IMR-90 (cell line): ENCODE results near the gene PTX4. TPM values are rescaled to one million over a fixed set of nuclear protein-coding genes. Genes with fewer than 3 reads are reported as not detected.

ENCODE experiments used
- ATAC-seq: fragments of 200-7000 bp; cut with Tn5 transposase; 2 replicates; pipeline ENCODE4 v1.9.1; 2020; ENCODE audit warnings: low read depth, mild to moderate bottlenecking, moderate library complexity
- BruUV-seq: library from RNA; stranded (reverse); fragments of 400-500 nt; replicated peaks from 2 replicates; lab custom pipeline; 2021; lab: Mats Ljungman, UMichigan
- CTCF ChIA-PET: fragments of 300-600 bp; formaldehyde crosslinking; extraction: SDS; loops from one replicate; lab custom pipeline; 2021; ENCODE audit warnings: antibody characterized with exemption; lab: Yijun Ruan, JAX
- POLR2A ChIA-PET: fragments of 300-600 bp; sonication (Branson Sonifier 250); formaldehyde crosslinking; loops from one replicate; lab custom pipeline; 2022; ENCODE audit warnings: antibody characterized with exemption; ENCODE audit not compliant: unreplicated experiment; lab: Charles Lee
- DNase-seq: peaks from one replicate; pipeline ENCODE4 v3.0.0; 2013
- H2AFZ ChIP-seq: replicated peaks from 2 replicates; pipeline ENCODE3; 2013; ENCODE audit warnings: low read length, mild to moderate bottlenecking; ENCODE audit not compliant: poor library complexity
- H2AK5ac ChIP-seq: 2 replicates; pipeline ENCODE4 v1.6.1; 2013; ENCODE audit warnings: low read depth, low read length, inconsistent platforms
- H2AK9ac ChIP-seq: replicated peaks from 2 replicates; pipeline ENCODE3; 2013; ENCODE audit warnings: mild to moderate bottlenecking, low read depth, low read length, moderate library complexity; ENCODE audit not compliant: poor library complexity
- H2BK120ac ChIP-seq: 2 replicates; pipeline ENCODE4 v1.6.1; 2013; ENCODE audit warnings: low read depth, low read length, inconsistent platforms
- H2BK15ac ChIP-seq: 3 replicates; pipeline ENCODE4 v1.6.1; 2013; ENCODE audit warnings: low read depth, low read length, inconsistent platforms
- H2BK20ac ChIP-seq: 2 replicates; pipeline ENCODE4 v1.6.1; 2013; ENCODE audit warnings: low read depth, mild to moderate bottlenecking, inconsistent platforms, low read length, moderate library complexity
- H2BK5ac ChIP-seq: 2 replicates; pipeline ENCODE4 v1.6.1; 2013; ENCODE audit warnings: mild to moderate bottlenecking, low read depth, low read length, inconsistent platforms; ENCODE audit not compliant: poor library complexity, severe bottlenecking
- H3K14ac ChIP-seq: replicated peaks from 2 replicates; pipeline ENCODE4 v1.6.1; 2013; ENCODE audit warnings: low read depth, low read length, inconsistent platforms
- H3K18ac ChIP-seq: 2 replicates; pipeline ENCODE4 v1.6.1; 2013; ENCODE audit warnings: low read depth, low read length, control low read depth
- H3K23ac ChIP-seq: 2 replicates; pipeline ENCODE4 v1.6.1; 2013; ENCODE audit warnings: low read depth, low read length, inconsistent platforms
- H3K27ac ChIP-seq: 2 replicates; pipeline ENCODE4 v1.5.1; 2013; ENCODE audit warnings: mild to moderate bottlenecking, control low read depth, low read length; ENCODE audit not compliant: insufficient read depth
- H3K27me3 ChIP-seq: 2 replicates; pipeline ENCODE4 v1.6.1; 2013; ENCODE audit warnings: low read length; ENCODE audit not compliant: control insufficient read depth, insufficient read depth
- H3K36me3 ChIP-seq: 2 replicates; pipeline ENCODE4 v1.6.1; 2013; ENCODE audit warnings: low read length, mixed read lengths; ENCODE audit not compliant: control insufficient read depth, insufficient read depth
- H3K4ac ChIP-seq: 2 replicates; pipeline ENCODE4 v1.6.1; 2013; ENCODE audit warnings: low read depth, low read length, inconsistent platforms
- H3K4me1 ChIP-seq: 2 replicates; pipeline ENCODE4 v1.6.1; 2013; ENCODE audit warnings: low read length, mixed read lengths; ENCODE audit not compliant: control insufficient read depth, insufficient read depth
- H3K4me2 ChIP-seq: 2 replicates; pipeline ENCODE4 v1.6.1; 2013; ENCODE audit warnings: low read depth, mild to moderate bottlenecking, control low read depth, low read length, moderate library complexity
- H3K4me3 ChIP-seq: 2 replicates; pipeline ENCODE4 v1.5.1; 2013; ENCODE audit warnings: low read depth, mild to moderate bottlenecking, control low read depth, low read length, moderate library complexity; ENCODE audit not compliant: insufficient read depth
- H3K56ac ChIP-seq: 2 replicates; pipeline ENCODE4 v1.6.1; 2013; ENCODE audit warnings: low read length, inconsistent platforms; ENCODE audit not compliant: insufficient read depth; ENCODE audit errors: extremely low read depth
- H3K79me1 ChIP-seq, 2 experiments: 2 replicates each; pipeline ENCODE4 v1.6.1; 2013; ENCODE audit warnings: low read length in 2 of 2, inconsistent platforms in 1 of 2, low read depth in 1 of 2
- H3K9ac ChIP-seq: 2 replicates; pipeline ENCODE4 v1.6.1; 2013; ENCODE audit warnings: low read depth, low read length, control low read depth
- H3K9me1 ChIP-seq: 2 replicates; pipeline ENCODE4 v1.6.1; 2013; ENCODE audit warnings: low read length, inconsistent platforms; ENCODE audit not compliant: insufficient read depth
- H3K9me3 ChIP-seq: 2 replicates; pipeline ENCODE4 v1.6.1; 2013; ENCODE audit warnings: low read length; ENCODE audit not compliant: control insufficient read depth, insufficient read depth
- H4K20me1 ChIP-seq: 2 replicates; pipeline ENCODE4 v1.6.1; 2013; ENCODE audit warnings: low read length, inconsistent platforms; ENCODE audit not compliant: insufficient read depth
- H4K5ac ChIP-seq: 2 replicates; pipeline ENCODE4 v1.6.1; 2013; ENCODE audit warnings: mild to moderate bottlenecking, low read depth, low read length, control low read depth
- H4K8ac ChIP-seq, 2 experiments: 2 replicates each; pipeline ENCODE4 v1.6.1; 2013; ENCODE audit warnings: low read depth in 2 of 2, low read length in 2 of 2, control low read depth in 1 of 2, inconsistent platforms in 1 of 2
- H4K91ac ChIP-seq: 2 replicates; pipeline ENCODE4 v1.6.1; 2013; ENCODE audit warnings: low read depth, low read length, inconsistent platforms; ENCODE audit not compliant: insufficient read depth
- BHLHE40 ChIP-seq: fragments of 150-350 bp; IDR thresholded peaks from 2 replicates; pipeline ENCODE4 v1.6.1; 2016; ENCODE audit warnings: mild to moderate bottlenecking, low read depth, low read length
- CEBPB ChIP-seq: IDR thresholded peaks from 2 replicates; pipeline ENCODE4 v1.6.1; 2012; ENCODE audit warnings: low read depth, low read length, improper control_type of control experiment
- CHD1 ChIP-seq: IDR thresholded peaks from 2 replicates; pipeline ENCODE4 v1.6.1; 2012; ENCODE audit warnings: low read depth, low read length, improper control_type of control experiment
- FOS ChIP-seq: fragments of 150-350 bp; IDR thresholded peaks from 2 replicates; pipeline ENCODE4 v1.6.1; 2016; ENCODE audit warnings: low read depth, low read length
- MAFK ChIP-seq: IDR thresholded peaks from 2 replicates; pipeline ENCODE4 v1.6.1; 2012; ENCODE audit warnings: low read depth, low read length, improper control_type of control experiment
- MAZ ChIP-seq: IDR thresholded peaks from 2 replicates; pipeline ENCODE4 v1.6.1; 2012; ENCODE audit warnings: low read depth, mild to moderate bottlenecking, low read length, improper control_type of control experiment, moderate library complexity, borderline replicate concordance
- MXI1 ChIP-seq: IDR thresholded peaks from 2 replicates; pipeline ENCODE4 v1.6.1; 2012; ENCODE audit warnings: low read depth, mild to moderate bottlenecking, low read length, moderate library complexity, borderline replicate concordance
- NFE2L2 ChIP-seq: fragments of 150-350 bp; IDR thresholded peaks from 2 replicates; pipeline ENCODE4 v1.6.1; 2016; ENCODE audit warnings: low read depth, mild to moderate bottlenecking, low read length
- POLR2A ChIP-seq: IDR thresholded peaks from 2 replicates; pipeline ENCODE4 v1.6.1; 2012; ENCODE audit warnings: mild to moderate bottlenecking, low read depth, low read length
- RAD21 ChIP-seq: IDR thresholded peaks from 2 replicates; pipeline ENCODE4 v1.6.1; 2012; ENCODE audit warnings: low read length, improper control_type of control experiment
- RCOR1 ChIP-seq: IDR thresholded peaks from 2 replicates; pipeline ENCODE4 v1.6.1; 2012; ENCODE audit warnings: mild to moderate bottlenecking, low read length, improper control_type of control experiment; ENCODE audit not compliant: insufficient replicate concordance
- RFX5 ChIP-seq: IDR thresholded peaks from 2 replicates; pipeline ENCODE4 v1.8.0; 2012; ENCODE audit warnings: low read depth, mild to moderate bottlenecking, low read length, moderate library complexity
- SMC3 ChIP-seq: fragments of 150-350 bp; IDR thresholded peaks from 2 replicates; pipeline ENCODE4 v1.6.1; 2016; ENCODE audit warnings: low read depth, mild to moderate bottlenecking, antibody characterized with exemption, low read length, moderate library complexity
- WGBS, 2 experiments: methylation state at CpG; one replicate each; pipeline versions ENCODE4 v1.1.5 to v1.1.7; 2013; ENCODE audit warnings: missing lambda C conversion rate in 2 of 2; ENCODE audit not compliant: insufficient read length in 1 of 2; ENCODE audit errors: extremely low coverage in 2 of 2; 5-methylcytosine and 5-hydroxymethylcytosine counted together
- dilution Hi-C: fragments of 300-500 bp; cut with HindIII; formaldehyde crosslinking; loops from one replicate; pipeline ENCODE4 v1.14.3; 2018; ENCODE audit warnings: low sequenced_read_pairs; ENCODE audit not compliant: unreplicated experiment
- in situ Hi-C: fragments of 300-500 bp; cut with MboI; formaldehyde crosslinking; loops from 3 replicates; pipeline ENCODE4 v1.14.3; 2019; ENCODE audit warnings: low sequenced_read_pairs, inconsistent platforms, mixed read lengths
- intact Hi-C: fragments of 100-400 bp; cut with micrococcal nuclease; formaldehyde crosslinking; loops from 2 replicates; pipeline ENCODE4 v1.10.0; 2022
- polyA plus RNA-seq, 3 experiments: library from polyadenylated mRNA; depleted of rRNA; stranded (reverse); fragments of >200 nt; gene quantifications; 2 replicates each; pipeline ENCODE4 v1.2.3, GENCODE V29; 2012; ENCODE audit warnings: low replicate concordance in 1 of 3
- total RNA-seq: library from RNA; depleted of rRNA; stranded (reverse); fragments of >200 nt; gene quantifications from 2 replicates; pipeline ENCODE4 v1.2.3, GENCODE V29; 2012
- TF ChIP-seq, protein P1 (sequence below): fragments of 150-350 bp; IDR thresholded peaks from 2 replicates; pipeline ENCODE4 v1.6.1; 2017; ENCODE audit warnings: mild to moderate bottlenecking, antibody characterized with exemption, low read length, low read depth
- TF ChIP-seq, protein P2 (sequence below): fragments of 150-350 bp; IDR thresholded peaks from 2 replicates; pipeline ENCODE4 v1.6.1; 2016; ENCODE audit warnings: low read depth, mild to moderate bottlenecking, low read length, moderate library complexity, borderline replicate concordance
- TF ChIP-seq, protein P3 (sequence below): conservative IDR thresholded peaks from 2 replicates; pipeline ENCODE4 v1.5.1; 2012; ENCODE audit warnings: mild to moderate bottlenecking, low read depth, low read length, improper control_type of control experiment

The PTX4 gene
- total and polyA plus RNA-seq, 2 of the 4 experiments (the other 2 are of a cell fraction) = 0.07 TPM; not detected in 1

DNA sequence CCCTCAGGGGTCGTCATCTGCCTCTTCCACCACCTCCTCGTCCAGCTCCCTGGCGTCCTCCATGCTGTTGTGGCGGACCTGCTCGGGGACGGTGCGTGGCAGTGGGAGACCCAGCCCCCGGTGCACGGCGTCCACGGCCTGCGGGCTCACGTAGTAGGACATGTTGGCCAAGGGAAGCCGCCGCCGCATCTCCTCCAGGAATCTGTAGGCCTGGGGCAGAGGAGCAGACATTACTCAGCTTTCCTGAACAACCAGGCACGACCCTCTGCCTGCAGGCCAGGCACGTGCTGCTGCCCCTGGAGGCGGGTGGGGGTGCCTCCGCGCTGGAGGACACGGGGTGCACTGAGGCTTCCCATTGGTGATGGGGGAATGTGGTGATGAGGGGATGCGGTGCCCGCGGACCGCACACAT, 22.2 kb upstream of the PTX4 start:
- ChIA-PET CTCF (no interaction called here), POLR2A (no interaction called here)
- Histone ChIP-seq H2AK9ac (no peak overlapping the region), H3K14ac (no peak overlapping the region), H4K5ac (no peak overlapping the region), H3K18ac (no peak overlapping the region), H3K4me3 (no peak overlapping the region), H3K27ac (no peak overlapping the region), H3K4me1 (no peaks in the 10 kb centered on the region), H2AFZ (no peak overlapping the region), H3K79me1 (no peaks in the 10 kb centered on the region), H3K27me3 (no peaks in the 10 kb centered on the region), H3K9ac (no peak overlapping the region), H2BK15ac (no peak overlapping the region), H3K9me1 (no peaks in the 10 kb centered on the region), H2AK5ac (no peak overlapping the region), H3K56ac (no peak overlapping the region), H4K20me1 (no peaks in the 10 kb centered on the region; the same call in 1 of the 2 replicates), H3K4me2 (no peak overlapping the region), H2BK5ac (no peak overlapping the region), H3K9me3 (peaks cover 4% of the 10 kb centered on the region), H4K8ac (no peak overlapping the region), H4K91ac (no peak overlapping the region), H2BK20ac (no peak overlapping the region), H3K23ac (no peak overlapping the region), H3K36me3 (peaks cover 27% of the 10 kb centered on the region), H2BK120ac (no peak overlapping the region), H3K4ac (no peak overlapping the region)
- 96% methylated on average over 16 of the region's 26 CpGs; no CpG with 5 or more reads in 1 of the 2 experiments for WGBS, 2 experiments
- no peak for ATAC-seq
- dilution Hi-C loops (no loop called here), in situ Hi-C loops (no loop called here), intact Hi-C loops (no loop called here)
- BruUV-seq = no TSS peak
- no peak for DNase-seq
- TF ChIP-seq MAFK (no peak), MAZ (no peak), CHD1 (no peak), BHLHE40 (no peak), POLR2A (no peak), RAD21 (no peak), NFE2L2 (no peak), CEBPB (no peak), RFX5 (no peak), MXI1 (no peak), RCOR1 (no peak), SMC3 (no peak), FOS (no peak)
- TF ChIP-seq, protein P1, sequence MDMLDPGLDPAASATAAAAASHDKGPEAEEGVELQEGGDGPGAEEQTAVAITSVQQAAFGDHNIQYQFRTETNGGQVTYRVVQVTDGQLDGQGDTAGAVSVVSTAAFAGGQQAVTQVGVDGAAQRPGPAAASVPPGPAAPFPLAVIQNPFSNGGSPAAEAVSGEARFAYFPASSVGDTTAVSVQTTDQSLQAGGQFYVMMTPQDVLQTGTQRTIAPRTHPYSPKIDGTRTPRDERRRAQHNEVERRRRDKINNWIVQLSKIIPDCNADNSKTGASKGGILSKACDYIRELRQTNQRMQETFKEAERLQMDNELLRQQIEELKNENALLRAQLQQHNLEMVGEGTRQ = no peak
- TF ChIP-seq, protein P2, sequence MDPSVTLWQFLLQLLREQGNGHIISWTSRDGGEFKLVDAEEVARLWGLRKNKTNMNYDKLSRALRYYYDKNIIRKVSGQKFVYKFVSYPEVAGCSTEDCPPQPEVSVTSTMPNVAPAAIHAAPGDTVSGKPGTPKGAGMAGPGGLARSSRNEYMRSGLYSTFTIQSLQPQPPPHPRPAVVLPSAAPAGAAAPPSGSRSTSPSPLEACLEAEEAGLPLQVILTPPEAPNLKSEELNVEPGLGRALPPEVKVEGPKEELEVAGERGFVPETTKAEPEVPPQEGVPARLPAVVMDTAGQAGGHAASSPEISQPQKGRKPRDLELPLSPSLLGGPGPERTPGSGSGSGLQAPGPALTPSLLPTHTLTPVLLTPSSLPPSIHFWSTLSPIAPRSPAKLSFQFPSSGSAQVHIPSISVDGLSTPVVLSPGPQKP = no peak
- TF ChIP-seq, protein P3, sequence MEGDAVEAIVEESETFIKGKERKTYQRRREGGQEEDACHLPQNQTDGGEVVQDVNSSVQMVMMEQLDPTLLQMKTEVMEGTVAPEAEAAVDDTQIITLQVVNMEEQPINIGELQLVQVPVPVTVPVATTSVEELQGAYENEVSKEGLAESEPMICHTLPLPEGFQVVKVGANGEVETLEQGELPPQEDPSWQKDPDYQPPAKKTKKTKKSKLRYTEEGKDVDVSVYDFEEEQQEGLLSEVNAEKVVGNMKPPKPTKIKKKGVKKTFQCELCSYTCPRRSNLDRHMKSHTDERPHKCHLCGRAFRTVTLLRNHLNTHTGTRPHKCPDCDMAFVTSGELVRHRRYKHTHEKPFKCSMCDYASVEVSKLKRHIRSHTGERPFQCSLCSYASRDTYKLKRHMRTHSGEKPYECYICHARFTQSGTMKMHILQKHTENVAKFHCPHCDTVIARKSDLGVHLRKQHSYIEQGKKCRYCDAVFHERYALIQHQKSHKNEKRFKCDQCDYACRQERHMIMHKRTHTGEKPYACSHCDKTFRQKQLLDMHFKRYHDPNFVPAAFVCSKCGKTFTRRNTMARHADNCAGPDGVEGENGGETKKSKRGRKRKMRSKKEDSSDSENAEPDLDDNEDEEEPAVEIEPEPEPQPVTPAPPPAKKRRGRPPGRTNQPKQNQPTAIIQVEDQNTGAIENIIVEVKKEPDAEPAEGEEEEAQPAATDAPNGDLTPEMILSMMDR = no peak
